Activated CD8-positive, alpha-beta T cell treated with anti-CD3 and anti-CD28 coated beads for 36 hours (primary cell): ENCODE results near the gene NFKB1. TPM values are rescaled to one million over a fixed set of nuclear protein-coding genes. Genes with fewer than 3 reads are reported as not detected.

Experiments used
- ATAC-seq: fragments of 200-7000 bp; cut with Tn5 transposase; one replicate; pipeline ENCODE4 v1.10.0; 2021; ENCODE audit warnings: mild to moderate bottlenecking, moderate library complexity
- CTCF ChIA-PET: fragments of 350-600 bp; sonication (Branson Sonifier 250); formaldehyde crosslinking; loops from one replicate; lab custom pipeline; 2021; ENCODE audit warnings: antibody characterized with exemption; lab: Charles Lee
- POLR2A ChIA-PET: fragments of 350-600 bp; sonication (Branson Sonifier 250); formaldehyde crosslinking; loops from one replicate; lab custom pipeline; 2021; ENCODE audit warnings: antibody characterized with exemption; lab: Charles Lee
- DNase-seq: peaks from one replicate; pipeline ENCODE4 v3.0.0-alpha.2; 2020
- H3K27ac Mint-ChIP-seq: one replicate; pipeline ENCODE4 v1.8.0; 2021; ENCODE audit warnings: mild to moderate bottlenecking, mixed read lengths
- H3K27me3 Mint-ChIP-seq: one replicate; pipeline ENCODE4 v1.8.0; 2021; ENCODE audit warnings: mixed read lengths
- H3K36me3 Mint-ChIP-seq: one replicate; pipeline ENCODE4 v1.8.0; 2021; ENCODE audit warnings: low read depth, mixed read lengths
- H3K4me1 Mint-ChIP-seq: one replicate; pipeline ENCODE4 v1.8.0; 2021; ENCODE audit warnings: low read depth, mixed read lengths
- H3K4me3 Mint-ChIP-seq: one replicate; pipeline ENCODE4 v1.8.0; 2021; ENCODE audit warnings: mild to moderate bottlenecking, moderate library complexity, mixed read lengths
- H3K9me3 Mint-ChIP-seq: one replicate; pipeline ENCODE4 v1.8.0; 2021; ENCODE audit warnings: mixed read lengths
- CTCF ChIP-seq: fragments of 200-600 bp; IDR thresholded peaks from one replicate; pipeline ENCODE4 v1.8.0; 2022; ENCODE audit warnings: antibody characterized with exemption, mild to moderate bottlenecking
- intact Hi-C: fragments of 100-400 bp; cut with micrococcal nuclease; formaldehyde crosslinking; loops from one replicate; pipeline ENCODE4 v1.10.0; 2022
- total RNA-seq, 2 experiments: library from RNA; stranded (reverse); gene quantifications; one replicate each; pipeline ENCODE4 v1.2.3, GENCODE V29; 2021

NFKB1 gene
- total RNA-seq, 2 experiments from 2014 or later = 224 to 230 TPM

GRCh38 chr4:102642631-102643298 lies 141.6 kb downstream of the NFKB1 start:
- Mint-ChIP-seq H3K4me1 (peaks cover 21% of the 10 kb centered on the region), H3K27me3 (no peaks in the 10 kb centered on the region), H3K4me3 (no peak overlapping the region), H3K27ac (no peak overlapping the region), H3K9me3 (no peaks in the 10 kb centered on the region), H3K36me3 (peaks cover 20% of the 10 kb centered on the region)
- intact Hi-C loops = no loop called here
- ATAC-seq (no peak), DNase-seq (no peak)
- CTCF ChIA-PET = interaction anchor here (0.9 kb wide), 1 partner anchor 9 kb away, joined by 3 read pairs; no protein-coding TSS in a partner anchor
- no peak for TF ChIP-seq CTCF
- POLR2A ChIA-PET = no interaction called here

- H3K4me3 Mint-ChIP-seq = no peak overlapping the region
- ATAC-seq (no peak), DNase-seq (no peak)
- intact Hi-C loops = no loop called here
- no peak overlapping the region for H3K27ac Mint-ChIP-seq
- H3K4me1 Mint-ChIP-seq = peaks cover 10% of the 10 kb centered on the region
- H3K36me3 Mint-ChIP-seq = peaks cover 21% of the 10 kb centered on the region
- H3K27me3 Mint-ChIP-seq = no peaks in the 10 kb centered on the region
- ChIA-PET CTCF (no interaction called here), POLR2A (no interaction called here)
- H3K9me3 Mint-ChIP-seq = no peaks in the 10 kb centered on the region
- TF ChIP-seq CTCF = no peak
Observed at GRCh38 chr4:102647117-102647516, 146.0 kb downstream of the NFKB1 start.

- DNase-seq = no peak
- TF ChIP-seq CTCF = no peak
- Mint-ChIP-seq H3K36me3 (peaks cover 4% of the 10 kb centered on the region), H3K27ac (no peak overlapping the region), H3K4me1 (no peaks in the 10 kb centered on the region), H3K9me3 (no peaks in the 10 kb centered on the region), H3K27me3 (no peaks in the 10 kb centered on the region), H3K4me3 (no peak overlapping the region)
- ATAC-seq = no peak
- CTCF ChIA-PET = no interaction called here
- intact Hi-C loops = no loop called here
- POLR2A ChIA-PET = no interaction called here
Observed at GRCh38 chr4:102657206-102657605, 156.0 kb downstream of the NFKB1 start.

GRCh38 chr4:102663073-102663472 lies 161.9 kb downstream of the NFKB1 start:
- H3K4me3 Mint-ChIP-seq = no peak overlapping the region
- no peak overlapping the region for H3K27ac Mint-ChIP-seq
- ChIA-PET POLR2A (no interaction called here), CTCF (no interaction called here)
- DNase-seq (no peak), ATAC-seq (no peak)
- intact Hi-C loops = no loop called here
- no peak for TF ChIP-seq CTCF
- no peaks in the 10 kb centered on the region for H3K9me3 Mint-ChIP-seq
- no peaks in the 10 kb centered on the region for H3K4me1 Mint-ChIP-seq
- no peaks in the 10 kb centered on the region for H3K27me3 Mint-ChIP-seq
- H3K36me3 Mint-ChIP-seq = peaks cover 17% of the 10 kb centered on the region

- Mint-ChIP-seq H3K27ac (no peak overlapping the region), H3K4me1 (no peaks in the 10 kb centered on the region), H3K9me3 (no peaks in the 10 kb centered on the region), H3K27me3 (no peaks in the 10 kb centered on the region), H3K36me3 (peaks cover 19% of the 10 kb centered on the region), H3K4me3 (no peak overlapping the region)
- CTCF ChIA-PET = no interaction called here
- DNase-seq (no peak), ATAC-seq (no peak)
- POLR2A ChIA-PET = no interaction called here
- TF ChIP-seq CTCF = no peak
- intact Hi-C loops = no loop called here
Observed at GRCh38 chr4:102665527-102665926, 164.4 kb downstream of the NFKB1 start.

Other genes with a start within 250 kb of the NFKB1 start
- gene SLC39A8, start 155.9 kb upstream of the NFKB1 start, total RNA-seq = 10 to 100 TPM; 60.2 to 61.6 TPM